ENCODE measurements around the gene MMS22L.
A peak's percentile ranks its signal among the peaks of the same experiment; 100 is the strongest.

The MMS22L gene

DNA sequence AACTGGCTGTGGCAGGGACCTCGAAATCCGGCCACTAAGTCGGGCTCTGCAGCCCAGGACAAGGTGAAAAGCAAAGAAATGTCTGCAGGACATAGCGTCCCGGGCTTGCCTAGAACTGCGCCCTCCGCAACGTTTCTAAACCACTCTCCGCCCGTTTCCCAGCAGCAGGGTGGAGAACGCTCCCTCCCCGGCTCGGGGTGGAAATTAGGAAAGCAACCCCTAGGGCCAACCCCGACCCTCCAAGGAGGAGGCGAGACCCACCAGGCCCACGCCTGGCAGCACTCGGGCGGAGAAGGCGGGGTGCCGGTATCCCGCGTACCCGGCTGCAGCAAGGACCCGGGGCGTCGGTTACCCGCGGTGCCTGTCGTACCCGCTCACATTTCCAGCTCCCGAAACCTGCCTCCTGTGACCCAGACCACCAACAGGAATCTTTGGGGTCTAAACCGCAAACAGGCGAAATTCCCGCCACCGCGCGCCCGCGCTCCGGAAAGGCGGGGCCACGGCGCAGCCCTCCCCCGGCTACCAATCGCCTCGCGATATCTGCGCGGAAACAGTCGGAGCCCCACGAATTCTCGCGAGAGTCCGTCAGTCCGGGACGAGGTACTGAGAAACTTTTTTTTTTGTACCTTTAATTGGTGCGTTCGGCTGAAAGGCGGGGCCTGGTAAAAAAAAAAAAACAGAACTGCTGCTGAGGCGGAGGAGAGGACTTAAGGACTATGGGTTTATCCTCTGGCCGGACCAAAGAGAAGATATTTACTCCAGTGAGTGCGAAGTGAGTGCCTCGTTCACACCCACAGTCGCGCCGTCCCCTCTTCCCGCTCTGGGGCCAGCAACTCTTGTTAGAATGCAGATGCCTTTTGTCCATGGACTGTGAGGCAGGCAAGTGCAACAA lies at the start of gene MMS22L:
Gene MMS22L, minus strand, starts transcription at position 491 of the 892 bp plus-strand sequence. CDS start 739 bp downstream, outside the sequence.
- DNase-seq, result peak; percentile 98

GRCh38 chr6:97322811-97323210 lies 39.8 kb upstream of the MMS22L start:
- no peak for DNase-seq

DNA sequence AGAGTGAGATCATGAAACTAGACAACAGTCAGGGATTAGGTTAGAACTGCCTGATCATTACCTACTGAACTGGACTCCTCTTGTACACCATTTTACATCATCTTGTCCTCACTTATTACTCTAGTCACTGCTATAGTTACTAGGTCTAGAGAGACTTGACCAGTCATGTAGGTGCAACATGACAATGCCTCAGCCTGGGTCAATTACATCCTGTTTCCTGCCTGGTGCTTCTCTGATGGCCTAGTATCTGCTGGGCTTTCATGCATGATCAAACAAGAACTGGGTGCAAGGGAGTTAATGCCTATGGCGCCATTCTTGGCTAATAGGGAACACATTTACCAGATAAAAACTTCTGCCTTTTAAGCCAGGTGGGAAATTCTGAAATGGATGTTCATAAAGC lies 39.2 kb upstream of the MMS22L start:
- no peak for DNase-seq

GRCh38 chr6:97316978-97317377 lies 34.0 kb upstream of the MMS22L start:
- DNase-seq, result no peak

DNA sequence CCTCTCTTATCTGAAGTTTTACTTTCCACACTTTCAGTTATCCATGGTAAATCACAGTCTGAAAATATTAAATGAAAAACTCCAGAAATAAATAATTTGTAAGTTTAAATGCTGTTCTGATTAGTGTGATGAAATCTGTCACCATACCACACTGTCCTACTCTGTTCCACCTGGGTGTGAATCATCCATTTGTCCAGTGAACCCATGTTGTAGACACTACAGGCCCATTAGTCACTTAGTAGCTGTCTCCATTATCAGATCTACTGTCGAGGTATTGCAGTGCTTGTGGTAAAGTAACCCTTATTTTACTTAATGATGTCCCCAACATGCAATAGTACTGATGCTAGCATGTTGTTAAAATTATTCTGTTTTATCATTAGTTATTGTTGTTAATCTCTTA lies 29.2 kb upstream of the MMS22L start:
- no peak for DNase-seq

DNA sequence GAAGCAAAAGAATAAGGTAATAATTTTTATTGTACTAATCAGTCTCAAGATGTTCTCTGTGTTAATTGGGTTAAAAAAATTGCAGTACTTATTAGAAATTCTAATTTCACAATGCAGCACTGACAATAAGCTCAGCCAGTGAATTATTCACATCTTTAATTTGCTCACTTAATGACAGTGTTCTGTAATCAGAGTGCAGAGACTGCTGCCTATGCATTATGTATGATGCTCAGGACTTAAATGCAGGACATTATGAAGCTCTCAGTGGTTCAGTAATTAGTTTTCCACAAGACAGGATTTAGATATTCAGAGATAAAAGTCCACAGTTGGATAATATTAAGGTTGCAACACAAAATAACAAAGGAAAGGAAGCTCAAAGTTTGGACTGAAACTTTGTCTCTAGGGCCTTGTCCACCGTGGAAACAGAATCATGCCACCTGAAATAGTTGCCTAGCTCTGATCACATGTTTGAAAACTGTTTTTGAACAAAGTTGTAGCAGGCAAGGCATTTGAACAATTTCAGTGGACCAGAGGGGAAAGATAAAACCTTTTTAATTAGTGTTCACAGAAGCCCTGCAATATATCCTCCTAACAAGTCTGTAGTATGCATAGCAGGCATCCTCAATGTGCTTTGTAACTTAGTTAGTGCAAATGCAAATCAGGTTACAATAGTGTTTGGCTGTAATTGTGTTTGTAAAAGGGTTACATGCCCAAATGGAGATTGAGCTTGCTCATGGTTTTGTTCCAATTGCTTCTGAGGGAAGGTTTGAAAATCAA lies 23.7 kb upstream of the MMS22L start:
- DNase-seq, result no peak

- DNase-seq, result no peak
Observed at GRCh38 chr6:97305414-97306066, 22.5 kb upstream of the MMS22L start.

DNA sequence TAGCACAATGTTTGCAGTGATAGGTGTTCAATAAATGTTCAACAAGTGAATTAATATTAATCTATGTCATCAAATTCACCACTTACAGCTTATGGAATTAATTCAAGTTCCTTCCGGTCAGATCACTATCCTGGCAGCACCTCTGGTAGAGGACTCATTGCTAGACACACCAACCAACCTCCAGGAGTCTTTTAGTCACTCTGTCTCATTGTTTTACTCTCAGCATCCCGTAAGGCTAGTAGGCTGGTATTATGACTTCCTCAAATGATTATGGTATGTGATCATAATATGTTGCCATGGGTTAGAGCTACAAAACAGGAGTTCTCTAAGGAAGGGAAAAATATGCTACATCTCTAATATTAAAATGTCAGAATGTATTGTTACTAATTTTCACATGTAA lies 21.7 kb upstream of the MMS22L start:
- DNase-seq, result no peak

DNA sequence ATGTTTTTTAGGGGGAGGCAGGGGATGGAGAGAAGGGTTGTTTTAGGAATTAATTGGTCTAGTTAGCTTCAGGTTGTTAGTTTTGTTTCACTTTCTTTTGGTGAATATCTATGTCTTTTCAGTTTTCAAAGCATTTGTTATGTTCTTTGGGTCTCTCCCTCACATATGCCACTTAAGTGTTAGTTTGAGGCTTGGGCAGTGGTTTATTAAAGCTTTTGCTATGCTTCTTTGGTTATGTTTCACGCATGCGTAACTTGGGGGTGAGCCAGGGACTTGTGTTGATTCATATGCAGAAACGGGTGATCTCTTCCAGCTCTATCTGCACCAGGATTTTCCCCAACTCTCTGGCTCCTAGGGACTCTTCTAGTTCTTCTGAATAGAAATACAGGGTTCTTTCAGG lies 11.4 kb upstream of the MMS22L start:
- DNase-seq, result no peak

- DNase-seq, result no peak
Observed at GRCh38 chr6:97293198-97293696, 10.2 kb upstream of the MMS22L start.

GRCh38 chr6:97292671-97293070 lies 9.7 kb upstream of the MMS22L start:
- no peak for DNase-seq

- DNase-seq, result no peak
Observed at GRCh38 chr6:97291896-97292295, 8.9 kb upstream of the MMS22L start.

DNA sequence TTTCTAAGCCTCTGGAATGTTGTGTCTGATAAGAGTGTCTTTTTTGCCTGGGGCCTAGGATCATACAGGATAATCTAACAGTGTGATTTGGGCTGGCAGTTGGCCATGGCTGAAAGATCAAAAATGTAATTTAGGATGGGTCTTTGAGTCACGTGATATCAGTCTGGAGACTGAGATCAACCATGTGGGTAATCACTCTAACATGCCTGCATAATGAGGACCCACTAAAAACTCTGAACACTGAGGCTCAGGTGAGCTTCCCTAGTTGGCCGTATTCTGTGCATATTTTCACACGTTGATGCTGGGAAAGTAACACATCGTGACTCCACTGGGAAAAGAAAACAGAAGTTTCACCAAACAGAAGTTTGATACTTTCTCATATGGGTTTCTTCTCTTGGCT lies 6.3 kb upstream of the MMS22L start:
- no peak for DNase-seq

- no peak for DNase-seq
Observed at GRCh38 chr6:97288188-97288587, 5.2 kb upstream of the MMS22L start.

DNA sequence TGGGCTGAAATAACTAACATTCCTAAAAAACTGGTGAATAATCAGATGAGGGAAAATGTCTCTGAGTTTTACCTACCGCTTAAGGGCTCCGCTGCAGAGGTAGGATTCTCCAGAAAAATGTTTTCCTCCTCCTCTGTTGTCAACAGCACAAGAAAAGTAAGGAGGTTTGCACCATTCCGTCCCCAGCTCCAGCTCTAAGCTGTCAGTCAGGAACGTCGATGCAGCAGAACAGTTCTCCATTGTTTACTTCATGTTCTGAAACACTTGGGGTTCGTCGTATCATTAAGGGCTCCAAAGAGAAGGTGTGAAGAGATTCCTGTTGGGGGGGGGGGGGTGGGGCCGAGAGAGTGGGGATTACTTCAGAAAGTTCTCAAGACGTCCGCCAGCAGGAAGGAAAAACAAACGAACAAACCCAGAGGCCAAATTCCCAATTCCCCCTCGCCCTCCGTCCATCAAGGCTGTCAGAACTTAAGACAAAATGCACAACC lies 734 bp downstream of the MMS22L start:
- peak; percentile 50 for DNase-seq

DNA sequence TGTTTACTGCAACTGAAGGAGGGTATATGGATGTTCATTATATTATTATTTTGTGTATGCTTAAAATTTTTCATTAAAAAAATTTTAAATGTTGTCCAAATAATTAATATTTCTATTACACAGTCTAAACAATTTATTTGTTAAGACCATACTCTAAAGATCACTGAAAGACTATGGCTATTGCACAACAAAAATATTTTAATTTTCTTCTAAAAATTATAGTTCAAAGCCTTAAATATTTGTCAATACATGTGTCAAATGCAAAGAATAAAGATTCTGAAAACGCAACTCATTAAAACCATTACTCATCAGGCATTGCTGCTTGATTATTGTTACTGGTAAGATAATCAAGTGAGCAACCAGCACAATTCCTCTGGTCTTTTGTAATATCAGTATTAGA lies 2.2 kb downstream of the MMS22L start:
- DNase-seq, result peak; percentile 20

DNA sequence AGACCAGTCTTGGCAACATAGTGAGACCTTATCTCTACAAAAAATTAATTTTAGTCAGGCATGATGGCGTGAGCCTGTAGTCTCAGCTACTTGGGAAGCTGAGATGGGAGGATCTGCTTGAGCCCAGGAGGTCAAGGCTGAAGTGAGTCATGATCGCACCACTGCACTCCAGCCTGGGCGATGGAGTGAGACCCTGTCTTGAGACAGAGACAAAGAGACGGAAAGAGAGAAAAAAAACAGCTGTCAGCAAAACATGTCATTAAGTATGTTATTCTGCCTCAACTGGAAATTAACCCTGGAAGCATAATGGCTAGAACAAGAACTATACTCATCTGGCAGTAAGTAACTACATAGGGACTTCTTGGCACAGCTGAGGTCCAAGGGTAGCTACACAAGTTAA lies 7.2 kb downstream of the MMS22L start:
- no peak for DNase-seq

DNA sequence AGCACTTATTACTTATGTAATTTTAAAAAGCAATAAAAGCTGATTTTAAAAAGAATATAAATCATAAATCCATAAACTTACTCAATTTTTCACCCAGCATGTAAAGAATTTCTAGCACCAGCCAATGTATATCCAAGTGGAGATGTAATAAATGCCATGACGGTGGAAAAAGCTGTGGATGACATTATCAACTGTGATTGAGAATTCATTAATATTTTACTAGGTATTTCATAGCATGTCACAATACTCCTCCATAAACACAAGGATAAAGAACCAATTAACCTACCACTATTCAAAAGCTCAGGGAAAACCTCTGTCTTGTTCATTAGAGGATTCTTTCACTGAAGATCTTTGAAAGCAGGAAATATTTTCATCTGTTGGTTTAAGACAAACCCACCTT lies 13.2 kb downstream of the MMS22L start:
- no peak for DNase-seq

DNA sequence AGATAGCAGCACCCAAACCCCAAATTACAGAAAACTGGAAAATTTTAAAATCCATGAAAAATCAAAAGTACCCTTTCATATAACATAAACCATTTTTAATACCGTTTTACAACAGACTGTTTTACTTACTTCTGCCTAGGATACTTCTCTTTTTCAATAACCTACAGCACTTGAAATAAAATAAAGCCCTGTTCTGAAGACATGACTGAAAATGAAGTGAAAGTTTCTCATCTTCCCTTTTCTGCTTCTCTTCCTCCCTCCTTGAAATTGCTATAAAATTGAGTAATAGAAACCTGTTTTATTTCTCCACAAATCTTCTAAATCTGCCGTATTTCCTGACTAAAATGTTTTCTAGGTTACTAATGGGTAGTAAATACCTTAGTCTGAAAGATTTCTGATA lies 20.3 kb downstream of the MMS22L start:
- DNase-seq, result no peak

GRCh38 chr6:97246842-97247241 lies 36.2 kb downstream of the MMS22L start:
- DNase-seq, result no peak

DNA sequence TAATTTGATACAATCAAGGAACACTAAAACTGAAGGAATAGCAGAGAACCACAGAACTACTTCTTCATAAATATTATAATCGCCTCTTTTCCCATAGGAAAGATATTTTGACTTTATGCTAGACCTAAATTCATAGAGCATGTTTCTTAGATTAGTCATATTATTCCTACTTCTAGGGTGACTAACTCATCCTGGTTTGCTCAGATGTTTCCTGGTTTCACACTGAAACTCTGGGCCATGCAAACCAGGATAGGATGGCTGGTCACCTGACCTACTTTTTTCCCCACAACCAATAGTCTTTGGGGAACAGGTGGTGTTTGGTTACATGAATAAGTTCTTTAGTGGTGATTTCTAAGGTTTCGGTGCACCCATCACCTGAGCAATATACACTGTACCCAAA lies 42.8 kb downstream of the MMS22L start:
- no peak for DNase-seq

GRCh38 chr6:97231911-97232310 lies 51.1 kb downstream of the MMS22L start:
- no peak for DNase-seq

DNA sequence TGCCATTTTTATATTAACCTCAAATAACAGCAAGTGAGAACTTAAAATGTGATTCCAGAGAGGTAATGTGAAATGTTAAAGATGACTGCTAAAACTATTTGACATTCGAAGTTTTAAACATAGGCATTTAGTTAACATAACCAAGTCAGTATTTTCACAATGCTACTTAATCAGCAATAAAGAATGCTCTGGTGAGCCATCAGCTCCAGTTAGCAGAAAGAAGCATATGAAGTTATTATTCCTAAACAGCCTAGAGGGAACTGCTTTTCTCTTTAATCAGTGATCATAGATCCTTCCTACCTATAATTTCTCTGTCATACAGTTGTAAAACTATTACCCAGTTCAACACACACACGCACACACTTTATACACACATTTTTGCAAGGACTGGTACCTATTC lies 60.1 kb downstream of the MMS22L start:
- no peak for DNase-seq

Data from hematopoietic multipotent progenitor cell treated with erythropoietin and hydrocortisone succinate and interleukin-3 and kit ligand, for 6 days (in vitro differentiated cells).